Pancreas (tissue), 10 donors: ENCODE results near the gene SMARCAD1. TPM values are rescaled to one million over a fixed set of nuclear protein-coding genes. Genes with fewer than 3 reads are reported as not detected.

ENCODE experiments used
- ATAC-seq, 4 donors: fragments of 200-7000 bp; cut with Tn5 transposase; one replicate each; pipeline versions ENCODE4 v1.8.0 to v1.9.1; 2020; ENCODE audit warnings: mild to moderate bottlenecking in 4 of 4, moderate library complexity in 4 of 4
- DNase-seq, 6 donors: peaks; one replicate each; pipeline ENCODE4 v3.0.0-alpha.2; 2020
- FAIRE-seq: peaks from 2 replicates; lab custom pipeline; 2012; peaks lifted over from hg19 to GRCh38; lab: Jason Lieb, UNC
- H3K27ac ChIP-seq, 4 donors: fragments of 200-600 bp; sonication (generic); 1 replicate in 3 of 4; 2 replicates in 1 of 4; pipeline versions ENCODE4 v1.5.0 to v1.8.0; 2020
- H3K27me3 ChIP-seq, 4 donors: fragments of 200-600 bp; one replicate each; pipeline ENCODE4 v1.8.0; 2021
- H3K36me3 ChIP-seq, 3 donors: fragments of 200-600 bp; sonication (generic) in 1 of 3; one replicate each; pipeline versions ENCODE4 v1.5.0 to v1.8.0; 2020 to 2021
- H3K4me1 ChIP-seq, 3 donors: fragments of 200-600 bp; one replicate each; pipeline ENCODE4 v1.8.0; 2021
- H3K4me3 ChIP-seq, 4 donors: fragments of 200-600 bp; sonication (generic) in 2 of 4; one replicate each; pipeline versions ENCODE4 v1.5.0 to v1.8.0; 2020 to 2021
- H3K9me3 ChIP-seq, 4 donors: fragments of 200-600 bp; one replicate each; pipeline ENCODE4 v1.8.0; 2021
- WGBS, 2 donors: extraction: QIAGEN DNeasy Blood & Tissue Kit; methylation state at CpG; one replicate each; pipeline ENCODE4 v1.1.7; 2013; 5-methylcytosine and 5-hydroxymethylcytosine counted together
- intact Hi-C, 3 donors: fragments of 100-400 bp; cut with DNase I; formaldehyde crosslinking; loops; one replicate each; pipeline versions ENCODE4 v1.11.1 to v1.14.2; 2022
- polyA plus RNA-seq, 2 donors: library from polyadenylated mRNA; stranded (reverse); fragments of 200-250 nt; gene quantifications; one replicate each; pipeline ENCODE4 v1.2.3, GENCODE V29; 2013
- total RNA-seq, 6 donors: library from RNA; stranded (reverse); fragmentation: NEBNext Ultra II Directional in 4 of 6; extraction: Animal tissue kit (Norgen Biotek cat#: 25700) in 4 of 6; gene quantifications; one replicate each; pipeline versions ENCODE4 v1.2.1 to v1.2.4, GENCODE V29; 2021 to 2023
- TF ChIP-seq, protein P1 (sequence below), 4 donors: fragments of 200-600 bp; sonication (generic) in 3 of 4; IDR thresholded peaks; one replicate each; pipeline versions ENCODE4 v1.5.0 to v1.8.0; 2021; ENCODE audit warnings: antibody characterized with exemption in 4 of 4
- donor health status: healthy with polysubstance abuse.
- donor health status: DM: no; HTN: no; CAD: no; lungs with moderate emphysema.
- donor health status: DM: no; HTN: no; CAD: no.
- donor health status: control.
- donor health status: control.
- donor health status: Bipolar disorder and iron deficiency.
- donor health status: DM: yes; HTN: yes; CAD: no.
- donor health status: DM: no; HTN: no; CAD: no.
- donor health status: DM: no; HTN: no; CAD: no.
- donor health status: DM: yes; HTN: yes; CAD: no.

Gene SMARCAD1
- total and polyA plus RNA-seq, 8 donors = 4.9 to 14.1 (median 9.2) TPM

DNA sequence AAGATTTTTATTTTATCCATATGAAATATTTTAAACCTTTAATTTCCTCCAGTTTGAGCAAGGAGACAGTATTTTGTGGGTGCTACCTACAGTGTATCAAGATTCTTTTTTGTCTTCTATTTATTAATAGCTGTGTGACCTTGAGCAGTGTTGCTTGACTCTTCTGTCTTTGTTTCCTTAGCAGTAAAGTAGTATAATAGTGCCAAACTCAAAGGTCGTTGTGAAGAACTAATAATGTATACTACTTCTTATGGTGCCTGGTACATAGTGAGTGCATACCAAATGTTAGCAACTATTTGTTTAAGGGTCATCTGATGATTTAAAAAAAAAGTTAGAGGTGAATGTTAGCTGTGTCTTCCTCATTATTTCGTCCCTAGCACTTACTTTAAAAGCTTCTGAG lies 30.5 kb downstream of the SMARCAD1 start:
- ATAC-seq (no peak), DNase-seq (no peak), FAIRE-seq (no peak)
- 54 to 56% methylated on average over 2 of the region's 2 CpGs for WGBS, 2 donors
- no peak overlapping the region for H3K27ac ChIP-seq
- intact Hi-C loops = no loop called here
- H3K27me3 ChIP-seq = no peaks in the 10 kb centered on the region
- H3K4me1 ChIP-seq = no peaks in the 10 kb centered on the region
- TF ChIP-seq, protein P1, sequence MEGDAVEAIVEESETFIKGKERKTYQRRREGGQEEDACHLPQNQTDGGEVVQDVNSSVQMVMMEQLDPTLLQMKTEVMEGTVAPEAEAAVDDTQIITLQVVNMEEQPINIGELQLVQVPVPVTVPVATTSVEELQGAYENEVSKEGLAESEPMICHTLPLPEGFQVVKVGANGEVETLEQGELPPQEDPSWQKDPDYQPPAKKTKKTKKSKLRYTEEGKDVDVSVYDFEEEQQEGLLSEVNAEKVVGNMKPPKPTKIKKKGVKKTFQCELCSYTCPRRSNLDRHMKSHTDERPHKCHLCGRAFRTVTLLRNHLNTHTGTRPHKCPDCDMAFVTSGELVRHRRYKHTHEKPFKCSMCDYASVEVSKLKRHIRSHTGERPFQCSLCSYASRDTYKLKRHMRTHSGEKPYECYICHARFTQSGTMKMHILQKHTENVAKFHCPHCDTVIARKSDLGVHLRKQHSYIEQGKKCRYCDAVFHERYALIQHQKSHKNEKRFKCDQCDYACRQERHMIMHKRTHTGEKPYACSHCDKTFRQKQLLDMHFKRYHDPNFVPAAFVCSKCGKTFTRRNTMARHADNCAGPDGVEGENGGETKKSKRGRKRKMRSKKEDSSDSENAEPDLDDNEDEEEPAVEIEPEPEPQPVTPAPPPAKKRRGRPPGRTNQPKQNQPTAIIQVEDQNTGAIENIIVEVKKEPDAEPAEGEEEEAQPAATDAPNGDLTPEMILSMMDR (IDR thresholded peaks at IDR 0.05) = no peak
- no peak overlapping the region for H3K4me3 ChIP-seq
- no peaks in the 10 kb centered on the region for H3K9me3 ChIP-seq
- peaks cover 0 to 34% (median 6%) of the 10 kb centered on the region in 3 donors for H3K36me3 ChIP-seq

DNA sequence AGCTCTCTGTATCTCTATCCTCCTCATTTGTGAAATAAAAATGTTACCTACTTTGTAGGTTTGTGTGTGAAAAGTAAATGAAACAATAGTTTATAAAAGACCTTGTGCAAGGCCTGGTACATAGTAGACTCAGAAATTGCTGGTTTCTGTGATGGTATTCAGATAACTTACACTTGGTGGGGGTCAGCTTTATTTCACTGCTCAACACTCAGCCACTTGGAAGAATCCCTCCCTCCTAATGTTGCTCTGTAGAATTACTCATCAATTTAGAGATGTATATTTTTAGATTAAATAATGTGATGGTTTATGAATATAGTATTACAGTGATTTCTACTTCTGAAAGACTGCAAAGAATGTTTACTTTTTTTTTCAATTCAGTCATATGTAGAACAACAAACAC lies 32.7 kb downstream of the SMARCAD1 start:
- no peaks in the 10 kb centered on the region for H3K9me3 ChIP-seq
- TF ChIP-seq, protein P1 (IDR thresholded peaks at IDR 0.05) = no peak
- H3K27me3 ChIP-seq = no peaks in the 10 kb centered on the region
- H3K4me3 ChIP-seq = no peak overlapping the region
- H3K27ac ChIP-seq = no peak overlapping the region
- FAIRE-seq (no peak), DNase-seq (no peak), ATAC-seq (no peak)
- H3K36me3 ChIP-seq = peaks cover 0 to 41% (median 6%) of the 10 kb centered on the region in 3 donors
- no peaks in the 10 kb centered on the region for H3K4me1 ChIP-seq
- intact Hi-C loops = no loop called here

- ATAC-seq = peak in 1 of 4 donors; percentile 17
- no peaks in the 10 kb centered on the region for H3K4me1 ChIP-seq
- FAIRE-seq = no peak
- no peaks in the 10 kb centered on the region for H3K9me3 ChIP-seq
- WGBS, 2 donors = 41 to 44% methylated on average over 3 of the region's 3 CpGs
- peaks cover 0 to 29% (median 6%) of the 10 kb centered on the region in 3 donors for H3K36me3 ChIP-seq
- intact Hi-C loops = no loop called here
- no peak overlapping the region for H3K4me3 ChIP-seq
- H3K27ac ChIP-seq = no peak overlapping the region
- no peaks in the 10 kb centered on the region for H3K27me3 ChIP-seq
- DNase-seq = no peak
- TF ChIP-seq, protein P1 (IDR thresholded peaks at IDR 0.05) = no peak
These were observed 36.6 kb downstream of the SMARCAD1 start for GRCh38 chr4:94244087-94244828.

GRCh38 chr4:94244829-94245185 lies 37.1 kb downstream of the SMARCAD1 start:
- intact Hi-C loops = no loop called here
- Histone ChIP-seq H3K9me3 (no peaks in the 10 kb centered on the region), H3K27ac (no peak overlapping the region), H3K4me1 (no peaks in the 10 kb centered on the region), H3K27me3 (no peaks in the 10 kb centered on the region), H3K36me3 (peaks cover 0 to 29% (median 6%) of the 10 kb centered on the region in 3 donors), H3K4me3 (no peak overlapping the region)
- TF ChIP-seq, protein P1 (IDR thresholded peaks at IDR 0.05) = no peak
- WGBS, 2 donors = 65 to 69% methylated on average over 2 of the region's 2 CpGs
- DNase-seq = no peak
- no peak for ATAC-seq
- no peak for FAIRE-seq

- Histone ChIP-seq H3K36me3 (peaks cover 0 to 15% (median 7%) of the 10 kb centered on the region in 3 donors), H3K9me3 (no peaks in the 10 kb centered on the region), H3K27ac (no peak overlapping the region), H3K27me3 (no peaks in the 10 kb centered on the region), H3K4me1 (no peaks in the 10 kb centered on the region), H3K4me3 (no peak overlapping the region)
- intact Hi-C loops = no loop called here
- DNase-seq (no peak), ATAC-seq (no peak), FAIRE-seq (no peak)
- TF ChIP-seq, protein P1 (IDR thresholded peaks at IDR 0.05) = no peak
These were observed 43.4 kb downstream of the SMARCAD1 start for GRCh38 chr4:94251094-94251493.
